Measurements from ENCODE around the gene MYCN. TPM values are rescaled to one million over a fixed set of nuclear protein-coding genes. Genes with fewer than 3 reads are reported as not detected.

The MYCN gene
- polyA plus RNA-seq, 1 donor (not counting 4 experiments of a cell fraction or from before 2014, with no cell fraction given) = not detected

GRCh38 chr2:15944325-15945017, 4.1 kb downstream of the MYCN start:
- no peaks in the 10 kb centered on the region for H3K9me1 ChIP-seq (ENCODE audit: control insufficient read depth, extremely low read depth, insufficient read depth, low read length)
- dilution Hi-C loops (cut with MboI; ENCODE audit: extremely low pct_ligation_motif_present, low sequenced_read_pairs) = loop anchor here (25.0 kb wide), 1 partner anchor 568 kb away; no protein-coding TSS in a partner anchor
- DNase-seq (ENCODE audit: low read depth, low spot score) = no peak

GRCh38 chr2:15945909-15946705, 5.8 kb downstream of the MYCN start:
- dilution Hi-C loops (cut with MboI; ENCODE audit: extremely low pct_ligation_motif_present, low sequenced_read_pairs) = loop anchor here (25.0 kb wide), 1 partner anchor 566 kb away; no protein-coding TSS in a partner anchor
- H2AFZ ChIP-seq (ENCODE audit: control insufficient read depth, low read length) = no peak overlapping the region
- TF ChIP-seq EZH2 (IDR thresholded peaks at IDR 0.05; ENCODE audit: low read length) = no peak
- no peak for TF ChIP-seq CTCF (optimal IDR thresholded peaks at IDR 0.05 in 1 of 3, IDR thresholded peaks at IDR 0.05 in 1 of 3, conservative IDR thresholded peaks at IDR 0.05 in 1 of 3; ENCODE audit: extremely low read depth in 1 of 3, insufficient read depth in 2 of 3, low read length in 3 of 3)
- H3K9ac ChIP-seq (ENCODE audit: control insufficient read depth, extremely low read depth, insufficient read depth, low read length) = no peak overlapping the region
- no peaks in the 10 kb centered on the region for H4K20me1 ChIP-seq (ENCODE audit: control insufficient read depth, extremely low read depth, insufficient read depth, low read length)
- no peak overlapping the region for H3K4me2 ChIP-seq (ENCODE audit: control insufficient read depth, extremely low read depth, insufficient read depth, low read depth, low read length)
- FAIRE-seq (no peak), DNase-seq (ENCODE audit: low read depth, low spot score) (no peak)
- H3K9me1 ChIP-seq (ENCODE audit: control insufficient read depth, extremely low read depth, insufficient read depth, low read length) = no peaks in the 10 kb centered on the region
- H3K36me3 ChIP-seq (ENCODE audit: control insufficient read depth in 2 of 2, extremely low read depth in 1 of 2, insufficient read depth in 2 of 2, low read length in 2 of 2) = no peaks in the 10 kb centered on the region
- no peaks in the 10 kb centered on the region for H3K4me1 ChIP-seq (ENCODE audit: control insufficient read depth, extremely low read depth, insufficient read depth, low read length)
- H3K27me3 ChIP-seq (ENCODE audit: control insufficient read depth, extremely low read depth, insufficient read depth, low read length) = peaks cover 24% of the 10 kb centered on the region
- H3K79me2 ChIP-seq (ENCODE audit: control insufficient read depth, insufficient read depth, low read length) = no peaks in the 10 kb centered on the region
- no peak overlapping the region for H3K27ac ChIP-seq (ENCODE audit: control insufficient read depth, insufficient read depth, low read length)
- H3K4me3 ChIP-seq (ENCODE audit: control insufficient read depth in 2 of 3, extremely low read depth in 1 of 3, insufficient read depth in 2 of 3, low read depth in 1 of 3, low read length in 3 of 3) = no peak overlapping the region
- H3K9me3 ChIP-seq (ENCODE audit: control insufficient read depth, low read depth, low read length) = no peaks in the 10 kb centered on the region

More at GRCh38 chr2:15944325-15945017, 4.1 kb downstream of the MYCN start:
- Histone ChIP-seq H3K36me3 (ENCODE audit: control insufficient read depth in 2 of 2, extremely low read depth in 1 of 2, insufficient read depth in 2 of 2, low read length in 2 of 2) (no peaks in the 10 kb centered on the region), H2AFZ (ENCODE audit: control insufficient read depth, low read length) (no peak overlapping the region), H3K79me2 (ENCODE audit: control insufficient read depth, insufficient read depth, low read length) (no peaks in the 10 kb centered on the region), H3K9me3 (ENCODE audit: control insufficient read depth, low read depth, low read length) (no peaks in the 10 kb centered on the region), H3K4me3 (ENCODE audit: control insufficient read depth in 2 of 3, extremely low read depth in 1 of 3, insufficient read depth in 2 of 3, low read depth in 1 of 3, low read length in 3 of 3) (no peak overlapping the region), H3K27me3 (ENCODE audit: control insufficient read depth, extremely low read depth, insufficient read depth, low read length) (peaks cover 41% of the 10 kb centered on the region), H3K27ac (ENCODE audit: control insufficient read depth, insufficient read depth, low read length) (no peak overlapping the region), H3K9ac (ENCODE audit: control insufficient read depth, extremely low read depth, insufficient read depth, low read length) (no peak overlapping the region), H4K20me1 (ENCODE audit: control insufficient read depth, extremely low read depth, insufficient read depth, low read length) (no peaks in the 10 kb centered on the region), H3K4me1 (ENCODE audit: control insufficient read depth, extremely low read depth, insufficient read depth, low read length) (peaks cover 2% of the 10 kb centered on the region), H3K4me2 (ENCODE audit: control insufficient read depth, extremely low read depth, insufficient read depth, low read depth, low read length) (no peak overlapping the region)
- TF ChIP-seq EZH2 (IDR thresholded peaks at IDR 0.05; ENCODE audit: low read length) (no peak), CTCF (optimal IDR thresholded peaks at IDR 0.05 in 1 of 3, IDR thresholded peaks at IDR 0.05 in 1 of 3, conservative IDR thresholded peaks at IDR 0.05 in 1 of 3; ENCODE audit: extremely low read depth in 1 of 3, insufficient read depth in 2 of 3, low read length in 3 of 3) (no peak)
- no peak for FAIRE-seq

All from keratinocyte (primary cell).